GM23248 (cell line): ENCODE measurements around the gene ILF3. TPM values are rescaled to one million over a fixed set of nuclear protein-coding genes. Genes with fewer than 3 reads are reported as not detected.
"Not testable (repeated sequence)": the region's sequence is repeated elsewhere in the genome, so short reads cannot be mapped to it uniquely, and the experiment has no call there.

Source experiments
- DNase-seq: peaks from one replicate; pipeline ENCODE4 v3.0.0-alpha.2; 2015
- H2AFZ ChIP-seq: fragments of 200-600 bp; sonication (generic); 2 replicates; pipeline ENCODE4 v1.6.1; 2016; ENCODE audit warnings: antibody characterized with exemption
- H3F3A ChIP-seq: fragments of 200-600 bp; sonication (generic); 2 replicates; pipeline ENCODE4 v1.6.1; 2016; ENCODE audit warnings: mild to moderate bottlenecking, antibody characterized with exemption, mixed run types; ENCODE audit not compliant: insufficient read depth
- H3K27ac ChIP-seq: fragments of 200-600 bp; sonication (generic); 2 replicates; pipeline ENCODE4 v1.5.1; 2016; ENCODE audit warnings: mild to moderate bottlenecking
- H3K27me3 ChIP-seq: fragments of 200-600 bp; sonication (generic); replicated peaks from 2 replicates; pipeline ENCODE4 v1.6.1; 2016; ENCODE audit warnings: mild to moderate bottlenecking; ENCODE audit not compliant: insufficient read depth
- H3K36me3 ChIP-seq: fragments of 200-600 bp; sonication (generic); 2 replicates; pipeline ENCODE4 v1.6.1; 2016; ENCODE audit warnings: low read depth, mild to moderate bottlenecking
- H3K4me1 ChIP-seq: fragments of 200-600 bp; sonication (generic); 2 replicates; pipeline ENCODE4 v1.6.1; 2016; ENCODE audit warnings: mild to moderate bottlenecking; ENCODE audit not compliant: insufficient read depth
- H3K4me2 ChIP-seq: fragments of 200-600 bp; sonication (generic); one replicate; pipeline ENCODE4 v1.6.1; 2016; ENCODE audit warnings: mild to moderate bottlenecking; ENCODE audit not compliant: unreplicated experiment
- H3K4me3 ChIP-seq: fragments of 200-600 bp; sonication (generic); 2 replicates; pipeline ENCODE4 v1.5.1; 2016; ENCODE audit warnings: mild to moderate bottlenecking
- H3K79me2 ChIP-seq: fragments of 200-600 bp; sonication (generic); 2 replicates; pipeline ENCODE4 v1.6.1; 2016; ENCODE audit warnings: mild to moderate bottlenecking; ENCODE audit not compliant: insufficient read depth
- H3K9ac ChIP-seq: fragments of 200-600 bp; sonication (generic); 2 replicates; pipeline ENCODE4 v1.6.1; 2016; ENCODE audit warnings: mild to moderate bottlenecking
- H3K9me2 ChIP-seq: fragments of 200-600 bp; sonication (generic); 2 replicates; pipeline ENCODE4 v1.6.1; 2016; ENCODE audit warnings: mixed run types, mild to moderate bottlenecking, moderate library complexity; ENCODE audit not compliant: insufficient read depth
- H3K9me3 ChIP-seq: fragments of 200-600 bp; sonication (generic); one replicate; pipeline ENCODE4 v1.6.1; 2017; ENCODE audit warnings: low read depth
- H4K20me1 ChIP-seq: fragments of 200-600 bp; sonication (generic); 2 replicates; pipeline ENCODE4 v1.6.0; 2016; ENCODE audit not compliant: insufficient read depth
- EZH2 ChIP-seq: fragments of 200-600 bp; sonication (generic); IDR thresholded peaks from 2 replicates; pipeline ENCODE4 v1.6.1; 2018; ENCODE audit warnings: antibody characterized with exemption, mild to moderate bottlenecking; ENCODE audit not compliant: insufficient read depth, poor library complexity, severe bottlenecking
- EZH2phosphoT487 ChIP-seq: fragments of 200-600 bp; sonication (generic); IDR thresholded peaks from 2 replicates; pipeline ENCODE4 v1.6.1; 2018; ENCODE audit warnings: antibody characterized with exemption, moderate library complexity, mild to moderate bottlenecking, low read depth; ENCODE audit not compliant: insufficient read depth
- WGBS, 2 experiments: methylation state at CpG; one replicate each; pipeline ENCODE4 v1.1.6; 2015 to 2017; ENCODE audit warnings: low lambda C conversion rate in 2 of 2, low coverage in 1 of 2; ENCODE audit errors: missing lambda C conversion rate in 2 of 2; 5-methylcytosine and 5-hydroxymethylcytosine counted together
- in situ Hi-C: fragments of 300-500 bp; cut with MboI; formaldehyde crosslinking; loops from 2 replicates; pipeline ENCODE4 v1.15.0; 2020
- polyA plus RNA-seq: library from polyadenylated mRNA; unstranded; fragments of >200 nt; fragmentation: Nextera tagmentation; extraction: Ambion mirVana; gene quantifications from 2 replicates; pipeline ENCODE4 v1.2.1, GENCODE V29; 2016
- total RNA-seq: library from RNA; depleted of rRNA; stranded (reverse); fragments of >200 nt; shearing (Covaris generic); gene quantifications from 2 replicates; pipeline ENCODE4 v1.2.3, GENCODE V29; 2014

ILF3 gene
- total and polyA plus RNA-seq, 2 experiments from 2014 or later = 75.5 to 80.1 TPM

GRCh38 chr19:10655457-10656312 lies 1.5 kb downstream of the ILF3 start:
- WGBS, 2 experiments = 11 to 12% methylated on average over 16 of the region's 16 CpGs
- Histone ChIP-seq H4K20me1 (peaks cover 33% of the 10 kb centered on the region), H3K79me2 (peaks cover 71% of the 10 kb centered on the region), H3K4me1 (peaks cover 8% of the 10 kb centered on the region), H3K9ac (peak overlapping the region; percentile 98), H3K36me3 (0 out of 2 replicates have a peak, but pooled peaks cover 3% of the 10 kb centered on the region), H3K9me3 (no peaks in the 10 kb centered on the region), H3K4me2 (peak overlapping the region; percentile 98), H3K4me3 (peak overlapping the region; percentile 82), H2AFZ (no peak overlapping the region), H3F3A (peaks cover 36% of the 10 kb centered on the region; the same call in 1 of the 2 replicates), H3K9me2 (no peaks in the 10 kb centered on the region), H3K27me3 (no peaks in the 10 kb centered on the region), H3K27ac (peak overlapping the region; percentile 84)
- DNase-seq = peak; percentile 76
- in situ Hi-C loops = no loop called here
- TF ChIP-seq EZH2 = no peak
- no peak for TF ChIP-seq EZH2phosphoT487

GRCh38 chr19:10660346-10660745 lies 6.2 kb downstream of the ILF3 start:
- Histone ChIP-seq H3K4me3 (no peak overlapping the region), H3K79me2 (peaks cover 100% of the 10 kb centered on the region), H3K27ac (no peak overlapping the region), H3K4me2 (no peak overlapping the region), H4K20me1 (peaks cover 61% of the 10 kb centered on the region), H3K4me1 (peaks cover 30% of the 10 kb centered on the region), H2AFZ (no peak overlapping the region), H3K9ac (no peak overlapping the region), H3K27me3 (no peaks in the 10 kb centered on the region), H3F3A (peaks cover 46% of the 10 kb centered on the region), H3K9me2 (no peaks in the 10 kb centered on the region), H3K36me3 (0 out of 2 replicates have a peak, but pooled peaks cover 3% of the 10 kb centered on the region), H3K9me3 (no peaks in the 10 kb centered on the region)
- DNase-seq = no peak
- WGBS, 2 experiments = 78 to 80% methylated on average over 5 of the region's 5 CpGs
- in situ Hi-C loops = no loop called here
- no peak for TF ChIP-seq EZH2
- TF ChIP-seq EZH2phosphoT487 = no peak

DNA sequence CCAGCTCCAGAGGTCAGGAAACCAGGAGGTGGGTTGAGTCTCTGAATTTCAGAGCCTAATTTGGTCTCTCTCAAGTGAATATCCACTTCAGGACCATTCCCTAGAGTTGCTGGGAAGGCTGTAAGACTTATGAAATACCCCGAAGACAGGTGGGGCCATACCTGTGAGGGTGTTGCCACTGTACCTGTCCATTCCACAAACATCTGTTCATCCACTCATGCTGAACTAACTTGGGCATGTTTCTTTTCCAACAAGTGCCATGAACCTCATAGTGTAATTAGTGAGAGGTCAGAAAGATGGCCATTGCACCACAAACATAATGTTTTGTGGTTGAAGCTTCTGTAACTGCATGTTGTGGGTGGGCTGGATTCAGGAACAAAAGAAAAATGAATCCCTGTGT lies 7.8 kb downstream of the ILF3 start:
- H3K9me3 ChIP-seq = no peaks in the 10 kb centered on the region
- peaks cover 100% of the 10 kb centered on the region for H3K79me2 ChIP-seq
- no peaks in the 10 kb centered on the region for H3K27me3 ChIP-seq
- WGBS, 2 experiments = 100% methylated on average over 1 of the region's 1 CpG
- TF ChIP-seq EZH2phosphoT487 = no peak
- no peak for TF ChIP-seq EZH2
- peak overlapping the region; percentile 62 for H3K27ac ChIP-seq
- peak overlapping the region; percentile 66 for H3K4me2 ChIP-seq
- peaks cover 55% of the 10 kb centered on the region for H4K20me1 ChIP-seq
- H3K4me3 ChIP-seq = peak overlapping the region; percentile 35; the same call in 1 of the 2 replicates
- peak overlapping the region; percentile 31 for H3K9ac ChIP-seq
- H3K9me2 ChIP-seq = no peaks in the 10 kb centered on the region
- no peak for DNase-seq
- in situ Hi-C loops = no loop called here
- H3K4me1 ChIP-seq = peaks cover 21% of the 10 kb centered on the region
- peaks cover 36% of the 10 kb centered on the region for H3F3A ChIP-seq
- no peak overlapping the region for H2AFZ ChIP-seq
- 0 out of 2 replicates have a peak, but pooled peaks cover 3% of the 10 kb centered on the region for H3K36me3 ChIP-seq

DNA sequence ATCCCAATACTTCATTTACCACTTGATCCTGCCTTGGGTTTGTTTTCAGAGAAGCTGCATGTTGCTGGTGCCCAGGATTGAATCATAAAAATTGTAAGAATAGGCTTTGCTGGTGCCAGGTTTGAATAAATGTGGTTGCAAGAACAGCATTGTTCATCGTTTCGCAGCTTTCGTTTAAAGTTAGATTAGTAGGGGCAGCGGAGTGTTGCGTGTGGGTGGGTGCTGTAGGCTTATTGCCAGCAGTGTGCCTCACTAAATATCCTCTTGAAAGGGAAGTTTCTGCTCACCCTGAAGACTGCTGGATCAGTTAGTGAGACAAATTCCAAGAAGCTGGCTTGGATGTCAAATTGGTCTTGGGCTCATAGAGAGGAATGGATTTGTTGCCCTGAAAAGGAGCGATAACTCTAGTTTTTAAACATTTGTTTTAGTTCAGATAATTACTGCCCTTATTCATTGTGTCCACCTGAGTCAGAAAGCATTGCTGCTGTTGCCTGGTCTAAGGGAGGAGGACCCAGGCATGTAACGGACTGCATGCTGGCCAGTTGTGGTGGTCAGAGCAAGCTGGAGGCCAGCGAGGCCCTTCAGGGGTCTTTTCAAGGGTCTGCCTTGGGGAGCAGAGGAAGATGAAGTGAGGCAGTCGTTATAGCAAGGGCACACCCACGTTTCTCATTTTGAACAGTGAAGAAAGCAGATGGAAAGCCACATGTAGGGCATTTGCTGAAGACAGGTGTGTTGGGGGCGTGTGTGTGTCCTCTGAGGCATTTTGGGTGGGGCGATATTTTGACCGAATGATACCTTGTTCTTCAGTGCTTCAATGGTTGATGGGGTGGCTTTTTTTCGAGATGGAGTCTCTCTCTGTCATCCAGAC lies 8.5 kb downstream of the ILF3 start:
- Histone ChIP-seq H3F3A (peaks cover 30% of the 10 kb centered on the region), H3K9me2 (no peaks in the 10 kb centered on the region), H2AFZ (no peak overlapping the region), H3K9me3 (no peaks in the 10 kb centered on the region), H4K20me1 (peaks cover 52% of the 10 kb centered on the region), H3K9ac (peak overlapping the region; percentile 31), H3K36me3 (no peaks in the 10 kb centered on the region), H3K4me2 (peak overlapping the region; percentile 66), H3K4me1 (peaks cover 21% of the 10 kb centered on the region), H3K4me3 (peak overlapping the region; percentile 35), H3K27me3 (no peaks in the 10 kb centered on the region), H3K79me2 (peaks cover 100% of the 10 kb centered on the region), H3K27ac (peak overlapping the region; percentile 62)
- peak; percentile 88 for DNase-seq
- in situ Hi-C loops = no loop called here
- no peak for TF ChIP-seq EZH2
- TF ChIP-seq EZH2phosphoT487 = no peak
- WGBS, 2 experiments = 35 to 38% methylated on average over 14 of the region's 14 CpGs

GRCh38 chr19:10663252-10663563 lies 9.1 kb downstream of the ILF3 start:
- in situ Hi-C loops = not testable (repeated sequence)
- Histone ChIP-seq H4K20me1 (peaks cover 57% of the 10 kb centered on the region), H3K79me2 (peaks cover 100% of the 10 kb centered on the region)

More at GRCh38 chr19:10663252-10663563, 9.1 kb downstream of the ILF3 start:
- H3K36me3 ChIP-seq, H2AFZ ChIP-seq, H3K4me2 ChIP-seq, H3K9me2 ChIP-seq, H3K9ac ChIP-seq, DNase-seq, H3K4me3 ChIP-seq, H3K27me3 ChIP-seq, H3K9me3 ChIP-seq: not testable (repeated sequence)
- 0 out of 2 replicates have a peak overlapping the region, but pooled peaks have one; percentile 62 for H3K27ac ChIP-seq
- 95 to 98% methylated on average over 13 to 16 of the region's 16 CpGs for WGBS, 2 experiments
- peaks cover 30% of the 10 kb centered on the region for H3F3A ChIP-seq
- peaks cover 21% of the 10 kb centered on the region for H3K4me1 ChIP-seq
